GM13977 (cell line): Measurements from ENCODE around the gene PACS2.

Experiments used
- DNase-seq: peaks from one replicate; pipeline ENCODE4 v3.0.0; 2012; ENCODE audit warnings: low spot score
- in situ Hi-C: fragments of 300-500 bp; cut with MboI; formaldehyde crosslinking; loops from one replicate; pipeline ENCODE4 v1.12.0; 2022; ENCODE audit warnings: low sequenced_read_pairs, low pct_unique_long_range_greater_than_20kb, mixed read lengths, inconsistent platforms; ENCODE audit not compliant: unreplicated experiment
- TF ChIP-seq, protein P1 (sequence below): IDR thresholded peaks from 2 replicates; pipeline ENCODE4 v1.5.1; 2012; ENCODE audit warnings: mild to moderate bottlenecking, control low read depth; ENCODE audit not compliant: insufficient read depth; ENCODE audit errors: extremely low read depth, missing control alignments

Gene PACS2

DNA sequence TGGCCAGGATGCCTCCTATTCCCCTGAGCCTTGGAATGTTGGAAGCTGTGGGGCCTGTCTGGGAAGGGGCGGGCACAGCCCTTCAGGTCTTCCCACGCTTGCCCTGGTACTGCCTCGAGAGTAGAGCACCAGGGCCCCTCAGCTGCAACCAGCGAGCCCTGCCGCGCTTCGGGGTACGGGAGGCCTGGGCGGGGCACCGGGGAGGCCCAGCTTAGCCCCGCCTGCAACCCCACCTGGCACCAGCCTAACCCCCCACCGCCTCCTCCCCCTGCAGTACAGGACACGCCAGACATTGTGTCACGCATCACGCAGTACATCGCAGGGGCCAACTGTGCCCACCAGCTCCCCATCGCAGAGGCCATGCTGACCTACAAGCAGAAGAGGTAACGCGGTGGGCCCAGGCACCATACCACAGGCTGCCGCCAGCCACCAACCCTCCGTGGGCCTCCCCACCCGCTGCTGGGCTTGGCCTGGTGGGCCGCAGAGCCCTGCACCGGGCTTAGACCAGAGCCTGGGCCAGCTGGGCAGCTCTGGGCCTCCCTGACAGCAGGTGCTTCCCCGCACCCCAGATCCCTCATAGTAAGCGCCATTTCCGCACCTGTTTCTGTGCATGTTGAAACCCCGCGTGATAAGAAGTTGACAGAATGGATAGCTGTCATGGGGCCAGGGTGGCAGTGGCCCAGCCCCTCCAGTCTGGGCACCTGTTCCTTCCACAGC is 70.2 kb downstream of the PACS2 start:
- TF ChIP-seq, protein P1, sequence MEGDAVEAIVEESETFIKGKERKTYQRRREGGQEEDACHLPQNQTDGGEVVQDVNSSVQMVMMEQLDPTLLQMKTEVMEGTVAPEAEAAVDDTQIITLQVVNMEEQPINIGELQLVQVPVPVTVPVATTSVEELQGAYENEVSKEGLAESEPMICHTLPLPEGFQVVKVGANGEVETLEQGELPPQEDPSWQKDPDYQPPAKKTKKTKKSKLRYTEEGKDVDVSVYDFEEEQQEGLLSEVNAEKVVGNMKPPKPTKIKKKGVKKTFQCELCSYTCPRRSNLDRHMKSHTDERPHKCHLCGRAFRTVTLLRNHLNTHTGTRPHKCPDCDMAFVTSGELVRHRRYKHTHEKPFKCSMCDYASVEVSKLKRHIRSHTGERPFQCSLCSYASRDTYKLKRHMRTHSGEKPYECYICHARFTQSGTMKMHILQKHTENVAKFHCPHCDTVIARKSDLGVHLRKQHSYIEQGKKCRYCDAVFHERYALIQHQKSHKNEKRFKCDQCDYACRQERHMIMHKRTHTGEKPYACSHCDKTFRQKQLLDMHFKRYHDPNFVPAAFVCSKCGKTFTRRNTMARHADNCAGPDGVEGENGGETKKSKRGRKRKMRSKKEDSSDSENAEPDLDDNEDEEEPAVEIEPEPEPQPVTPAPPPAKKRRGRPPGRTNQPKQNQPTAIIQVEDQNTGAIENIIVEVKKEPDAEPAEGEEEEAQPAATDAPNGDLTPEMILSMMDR = no peak
- in situ Hi-C loops = no loop called here
- no peak for DNase-seq

DNA sequence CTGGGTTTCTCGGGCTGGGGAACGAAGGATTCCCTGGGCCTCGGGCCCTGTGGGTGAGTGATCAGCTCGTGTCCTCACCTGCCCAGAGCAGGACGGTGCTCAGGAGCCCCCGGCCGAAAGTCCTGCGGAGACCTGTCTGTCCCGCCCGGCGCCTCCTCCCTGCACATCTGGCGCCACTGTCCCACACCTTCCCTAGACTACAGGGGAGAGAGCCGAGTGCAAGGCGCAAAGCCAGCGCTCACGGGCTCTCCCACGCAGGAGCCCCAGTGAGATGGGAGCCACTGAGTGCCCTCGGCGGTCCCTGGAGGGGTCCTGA is 70.7 kb downstream of the PACS2 start:
- no peak for DNase-seq
- in situ Hi-C loops = no loop called here

DNA sequence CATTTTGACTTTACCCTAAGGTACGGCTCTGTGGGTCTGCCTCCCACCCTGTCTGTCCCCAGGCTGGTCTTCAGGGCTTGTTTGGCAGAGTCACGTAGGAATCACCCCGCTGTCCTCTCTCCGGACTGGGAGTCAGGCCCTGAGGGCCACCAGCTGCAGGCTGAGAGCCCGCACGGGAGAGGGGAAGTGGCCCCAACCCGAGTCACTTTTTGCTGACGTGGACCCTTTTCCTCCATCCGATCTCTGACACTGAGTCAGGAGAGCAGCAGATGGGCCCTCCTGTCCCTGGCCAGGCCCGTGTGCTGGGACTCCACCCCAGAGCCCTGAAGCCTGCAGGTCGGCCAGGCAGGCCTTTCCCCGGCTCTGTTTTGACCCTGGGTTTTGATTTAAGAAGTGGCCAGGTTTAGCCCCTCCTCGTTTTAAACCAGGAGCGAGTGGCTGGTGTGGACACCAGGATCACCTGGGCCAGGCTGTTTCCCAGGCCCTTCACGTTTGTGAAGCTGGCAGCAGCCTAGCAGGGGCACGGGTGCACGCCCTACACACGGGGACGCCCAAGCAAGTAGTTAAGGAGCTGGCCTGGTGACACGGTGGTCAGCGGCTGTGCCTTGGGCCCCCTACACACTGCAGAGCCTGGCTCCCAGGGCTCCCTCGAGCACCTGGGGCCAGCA is 71.3 kb downstream of the PACS2 start:
- TF ChIP-seq, protein P1 = no peak
- in situ Hi-C loops = no loop called here
- no peak for DNase-seq

More for the DNA sequence above, 70.7 kb downstream of the PACS2 start:
- TF ChIP-seq, protein P1 = no peak

DNA sequence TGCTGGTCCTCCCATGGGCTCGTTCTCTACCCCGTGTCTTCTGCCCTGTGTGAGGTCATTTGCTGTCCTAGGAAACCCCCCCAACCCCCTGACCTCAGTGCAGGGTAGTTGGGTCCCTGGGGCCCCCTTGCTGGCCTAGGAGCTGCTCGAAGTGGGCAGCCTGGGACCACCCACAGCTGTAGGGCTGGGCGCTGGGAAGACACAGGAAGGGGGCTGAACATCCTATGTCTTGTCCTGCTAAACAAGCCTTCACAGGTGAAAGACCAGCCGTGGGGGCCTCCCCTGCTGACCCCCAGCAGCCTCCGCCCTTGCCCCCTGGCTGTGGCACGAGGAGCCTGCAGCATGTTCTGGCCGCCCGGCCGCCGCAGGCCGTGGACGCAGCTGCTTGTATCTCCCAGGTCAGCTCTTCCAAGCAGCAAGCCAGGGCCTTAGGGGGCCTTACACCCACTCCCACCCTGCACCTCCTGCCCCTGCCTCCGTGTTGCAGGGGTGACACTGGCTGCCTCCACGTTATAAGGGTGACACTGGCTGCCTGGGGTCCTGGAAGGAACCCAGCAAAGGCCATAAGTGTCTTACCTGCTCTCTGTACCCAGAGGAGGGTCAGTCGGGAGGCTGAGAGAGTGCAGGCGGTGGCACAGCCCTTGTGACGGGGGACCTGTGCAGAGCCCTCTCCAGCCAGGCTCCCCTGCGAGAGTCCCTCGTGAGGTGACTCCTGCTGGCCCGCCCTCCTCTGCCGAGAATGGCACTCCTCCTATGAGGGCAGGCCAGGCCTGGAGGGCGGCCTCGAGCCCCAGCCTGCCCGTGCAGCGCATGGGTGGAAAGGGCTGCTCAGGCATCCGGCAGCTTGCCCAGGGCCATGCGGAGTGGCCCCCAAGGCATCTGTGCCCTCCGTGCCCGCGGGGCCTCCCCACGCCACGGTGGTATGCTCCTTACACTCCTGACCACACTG is 72.3 kb downstream of the PACS2 start:
- TF ChIP-seq, protein P1 = no peak
- DNase-seq = no peak
- in situ Hi-C loops = no loop called here

DNA sequence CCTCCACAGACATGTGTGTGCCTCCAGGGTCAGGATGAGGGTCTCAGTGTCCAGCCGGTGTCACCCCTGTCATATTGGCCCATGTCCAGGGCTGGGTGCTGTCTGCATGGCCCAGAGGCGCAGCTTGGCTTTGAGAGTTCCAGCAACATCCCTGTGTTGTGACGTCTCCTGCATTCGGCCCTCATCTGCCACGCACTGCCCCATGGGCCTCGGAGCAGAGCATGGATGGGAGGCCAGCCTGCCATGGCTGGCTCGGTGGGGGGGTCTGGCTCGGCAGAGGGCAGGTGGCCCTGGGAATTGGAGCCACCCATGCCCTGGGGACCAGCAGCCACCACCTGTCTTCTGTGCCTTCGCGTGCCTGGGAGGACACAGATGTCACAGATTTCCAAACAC is 73.0 kb downstream of the PACS2 start:
- in situ Hi-C loops = no loop called here
- TF ChIP-seq, protein P1 = no peak
- no peak for DNase-seq

DNA sequence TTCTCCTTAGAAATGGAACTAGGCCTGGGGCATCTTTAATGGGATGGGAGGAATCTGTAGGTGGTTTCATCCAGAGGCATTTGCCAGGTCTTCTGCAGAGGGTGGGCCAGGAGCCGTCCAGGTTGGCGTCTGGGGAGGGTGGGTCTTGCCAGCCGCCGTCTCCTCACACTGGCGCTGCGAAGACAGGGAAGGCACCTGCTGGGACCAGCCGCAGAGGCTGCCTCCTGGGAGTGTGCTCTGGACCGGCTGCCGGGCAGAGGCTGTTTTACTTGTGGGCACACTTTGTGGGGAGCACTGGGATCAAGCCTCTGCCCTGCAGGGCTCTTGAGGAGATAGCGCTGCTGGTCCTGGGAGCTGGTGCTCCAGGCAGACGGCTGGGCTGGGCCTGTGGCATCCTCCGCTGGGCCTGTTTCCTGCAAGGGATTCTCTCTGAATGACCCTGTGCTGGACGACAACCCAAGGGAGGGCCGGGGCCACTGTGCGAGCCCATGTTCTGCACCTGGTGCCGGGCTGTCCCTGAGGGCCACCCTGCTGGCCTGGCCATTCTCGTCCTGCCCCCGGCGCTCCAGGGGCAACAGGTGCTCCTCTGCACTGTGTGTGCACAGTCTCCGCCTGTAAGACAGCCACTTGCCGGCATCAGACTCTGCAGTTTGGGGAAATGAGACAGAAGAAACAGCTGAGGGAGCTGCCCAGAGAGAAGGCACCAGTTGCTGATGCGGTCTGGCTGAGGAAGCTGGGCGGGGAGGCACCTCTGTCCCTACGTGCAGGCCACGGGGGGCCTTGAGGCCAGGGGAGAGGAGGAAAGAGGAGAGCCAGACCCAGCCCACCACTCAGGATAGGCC is 73.8 kb downstream of the PACS2 start:
- in situ Hi-C loops = no loop called here
- no peak for DNase-seq
- TF ChIP-seq, protein P1 = no peak
